Psoas muscle (tissue), 8 donors: ENCODE results near the gene SLC7A8. TPM values are rescaled to one million over a fixed set of nuclear protein-coding genes. Genes with fewer than 3 reads are reported as not detected.
"Not testable (repeated sequence)": the region's sequence is repeated elsewhere in the genome, so short reads cannot be mapped to it uniquely, and the experiment has no call there.

ENCODE experiments used
- ATAC-seq, 4 donors: fragments of 200-7000 bp; cut with Tn5 transposase; one replicate each; pipeline ENCODE4 v1.9.1; 2020; ENCODE audit warnings: moderate library complexity in 3 of 4, mild to moderate bottlenecking in 2 of 4
- DNase-seq, 2 donors: peaks; one replicate each; pipeline ENCODE4 v3.0.0-alpha.2; 2020
- H3K27ac ChIP-seq: fragments of 200-600 bp; one replicate; pipeline ENCODE4 v1.8.0; 2022
- H3K27me3 ChIP-seq, 3 donors: fragments of 200-600 bp in 1 of 3; one replicate each; pipeline versions ENCODE4 v1.6.1 to v1.8.0; 2013 to 2022; ENCODE audit warnings: low read length in 2 of 3, mild to moderate bottlenecking in 2 of 3, moderate library complexity in 1 of 3; ENCODE audit not compliant: insufficient read depth in 3 of 3
- H3K36me3 ChIP-seq, 2 donors: fragments of 200-600 bp in 1 of 2; one replicate each; pipeline versions ENCODE4 v1.6.1 to v1.8.0; 2013 to 2022; ENCODE audit warnings: low read depth in 1 of 2, mild to moderate bottlenecking in 1 of 2, moderate library complexity in 1 of 2; ENCODE audit not compliant: insufficient read depth in 1 of 2
- H3K4me1 ChIP-seq: fragments of 200-600 bp; one replicate; pipeline ENCODE4 v1.8.0; 2022
- H3K4me3 ChIP-seq: fragments of 200-600 bp; one replicate; pipeline ENCODE4 v1.8.0; 2022; ENCODE audit warnings: mild to moderate bottlenecking
- H3K9me3 ChIP-seq: fragments of 200-600 bp; one replicate; pipeline ENCODE4 v1.8.0; 2022
- WGBS, 3 donors: extraction: QIAGEN DNeasy Blood & Tissue Kit; methylation state at CpG; one replicate each; pipeline versions ENCODE4 v1.1.6 to v1.1.7; 2013; 5-methylcytosine and 5-hydroxymethylcytosine counted together
- intact Hi-C, 2 donors: fragments of 100-400 bp; cut with DNase I; formaldehyde crosslinking; loops; one replicate each; pipeline versions ENCODE4 v1.11.0 to v1.14.2; 2022
- long read RNA-seq, 2 donors: library from polyadenylated mRNA; unstranded; transcript quantifications; one replicate each; pipeline ENCODE4 v2.0.0, GENCODE V29; 2021
- polyA plus RNA-seq, 3 donors: library from polyadenylated mRNA; stranded (reverse); fragments of 200-250 nt; gene quantifications; one replicate each; pipeline ENCODE4 v1.2.3, GENCODE V29; 2013
- total RNA-seq, 4 donors: library from RNA; stranded (reverse); fragmentation: NEBNext Ultra II Directional in 2 of 4; extraction: Animal tissue kit (Norgen Biotek cat#: 25700) in 2 of 4; gene quantifications; one replicate each; pipeline versions ENCODE4 v1.2.1 to v1.2.4, GENCODE V29; 2021 to 2023
- TF ChIP-seq, protein P1 (sequence below): fragments of 200-600 bp; IDR thresholded peaks from one replicate; pipeline ENCODE4 v1.8.0; 2022; ENCODE audit warnings: antibody characterized with exemption
- donor health status: healthy with polysubstance abuse.
- donor health status: DM: no; HTN: no; CAD: no; lungs with moderate emphysema.
- donor health status: Bipolar disorder and iron deficiency.
- donor health status: healthy.
- donor health status: DM: yes; HTN: yes; CAD: no.
- donor health status: DM: no; HTN: no; CAD: no.
- donor health status: DM: no; HTN: no; CAD: no.
- donor health status: DM: yes; HTN: yes; CAD: no.

SLC7A8 gene
- total RNA-seq (10 to 100 TPM in 3 of 4 donors, 1 to 10 TPM in 1; 7.5 to 43.0 (median 24.1) TPM), polyA plus RNA-seq (10 to 100 TPM; 10.4 to 72.6 (median 44.2) TPM)
- long read RNA-seq, donor 1, partial matches to known transcripts: 0 of 1 reads
- long read RNA-seq, donor 1, other reads (novel, unspliced or antisense): 1 of 1 reads
- long read RNA-seq, donor 2, partial matches to known transcripts: 1 of 3 reads
- long read RNA-seq, donor 2, other reads (novel, unspliced or antisense): 2 of 3 reads

DNA sequence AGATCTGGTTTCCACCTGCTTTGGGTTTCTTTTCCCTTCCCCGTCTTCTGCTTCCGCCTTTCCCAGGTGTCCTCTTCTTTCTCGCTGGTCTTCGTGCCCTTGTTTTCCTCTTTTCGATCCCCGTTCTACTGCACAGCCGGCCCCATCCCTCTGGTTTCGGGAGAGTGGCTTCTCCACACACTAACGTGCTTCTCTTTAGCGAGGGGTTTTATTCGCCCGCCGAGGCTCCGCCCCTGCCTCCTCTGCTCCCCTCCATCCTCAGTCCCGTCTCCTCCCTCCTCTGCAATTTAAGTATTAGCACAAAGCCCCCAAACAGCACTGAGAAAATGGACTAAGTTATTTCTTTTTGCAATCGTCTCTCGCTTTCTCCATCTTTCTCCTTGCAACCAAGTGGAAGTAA is at the start of gene SLC7A8:
TSS of gene SLC7A8 (minus strand) at position 182 of the 400 bp plus-strand sequence. CDS start 746 bp downstream, outside the sequence.
- Histone ChIP-seq H3K4me3 (peak within 1 kb of the TSS; percentile 73), H3K4me1 (peaks cover 19% of the 10 kb centered on the region), H3K27me3 (no peaks in the 10 kb centered on the region), H3K27ac (peak within 1 kb of the TSS; percentile 57), H3K36me3 (no peaks in the 10 kb centered on the region), H3K9me3 (no peaks in the 10 kb centered on the region)
- intact Hi-C loops: loop anchor here in 1 of 2 donors (2.0 kb wide), 1 partner anchor 29 kb away; no protein-coding TSS in a partner anchor
- ATAC-seq: peak; percentile 52 to 69 (median 64)
- WGBS, 3 donors: 1 to 2% (median 1%) methylated on average over 17 of the region's 17 CpGs
- TF ChIP-seq, protein P1, sequence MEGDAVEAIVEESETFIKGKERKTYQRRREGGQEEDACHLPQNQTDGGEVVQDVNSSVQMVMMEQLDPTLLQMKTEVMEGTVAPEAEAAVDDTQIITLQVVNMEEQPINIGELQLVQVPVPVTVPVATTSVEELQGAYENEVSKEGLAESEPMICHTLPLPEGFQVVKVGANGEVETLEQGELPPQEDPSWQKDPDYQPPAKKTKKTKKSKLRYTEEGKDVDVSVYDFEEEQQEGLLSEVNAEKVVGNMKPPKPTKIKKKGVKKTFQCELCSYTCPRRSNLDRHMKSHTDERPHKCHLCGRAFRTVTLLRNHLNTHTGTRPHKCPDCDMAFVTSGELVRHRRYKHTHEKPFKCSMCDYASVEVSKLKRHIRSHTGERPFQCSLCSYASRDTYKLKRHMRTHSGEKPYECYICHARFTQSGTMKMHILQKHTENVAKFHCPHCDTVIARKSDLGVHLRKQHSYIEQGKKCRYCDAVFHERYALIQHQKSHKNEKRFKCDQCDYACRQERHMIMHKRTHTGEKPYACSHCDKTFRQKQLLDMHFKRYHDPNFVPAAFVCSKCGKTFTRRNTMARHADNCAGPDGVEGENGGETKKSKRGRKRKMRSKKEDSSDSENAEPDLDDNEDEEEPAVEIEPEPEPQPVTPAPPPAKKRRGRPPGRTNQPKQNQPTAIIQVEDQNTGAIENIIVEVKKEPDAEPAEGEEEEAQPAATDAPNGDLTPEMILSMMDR: no peak
- peak; percentile 30 to 71 for DNase-seq

DNA sequence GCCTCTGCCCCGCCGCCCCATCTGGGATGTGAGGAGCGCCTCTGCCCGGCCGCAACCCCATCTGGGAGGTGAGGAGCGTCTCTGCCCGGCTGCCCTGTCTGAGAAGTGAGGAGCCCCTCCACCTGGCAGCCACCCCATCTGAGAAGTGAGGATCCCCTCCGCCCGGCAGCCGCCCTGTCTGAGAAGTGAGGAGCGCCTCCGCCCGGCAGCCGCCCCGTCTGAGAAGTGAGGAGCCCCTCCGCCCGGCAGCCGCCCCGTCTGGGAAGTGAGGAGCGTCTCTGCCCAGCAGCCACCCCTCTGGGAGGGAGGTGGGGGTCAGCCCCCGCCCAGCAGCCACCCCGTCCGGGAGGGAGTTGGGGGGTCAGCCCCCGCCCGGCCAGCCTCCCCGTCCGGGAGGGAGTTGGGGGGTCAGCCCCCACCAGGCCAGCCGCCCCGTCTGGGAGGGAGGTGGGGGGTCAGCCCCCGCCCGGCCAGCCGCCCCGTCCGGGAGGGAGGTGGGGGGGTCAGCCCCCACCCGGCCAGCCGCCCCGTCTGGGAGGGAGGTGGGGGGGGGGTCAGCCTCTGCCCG is 48.9 kb upstream of the SLC7A8 start:
- DNase-seq, ATAC-seq, H3K4me1 ChIP-seq, H3K27ac ChIP-seq, intact Hi-C loops, H3K36me3 ChIP-seq, H3K9me3 ChIP-seq, H3K4me3 ChIP-seq: not testable (repeated sequence)
- H3K27me3 ChIP-seq: peaks cover 0 to 10% (median 0%) of the 10 kb centered on the region in 3 donors
- WGBS, 3 donors: 92 to 96% (median 92%) methylated on average over 10 to 37 of the region's 38 CpGs

DNA sequence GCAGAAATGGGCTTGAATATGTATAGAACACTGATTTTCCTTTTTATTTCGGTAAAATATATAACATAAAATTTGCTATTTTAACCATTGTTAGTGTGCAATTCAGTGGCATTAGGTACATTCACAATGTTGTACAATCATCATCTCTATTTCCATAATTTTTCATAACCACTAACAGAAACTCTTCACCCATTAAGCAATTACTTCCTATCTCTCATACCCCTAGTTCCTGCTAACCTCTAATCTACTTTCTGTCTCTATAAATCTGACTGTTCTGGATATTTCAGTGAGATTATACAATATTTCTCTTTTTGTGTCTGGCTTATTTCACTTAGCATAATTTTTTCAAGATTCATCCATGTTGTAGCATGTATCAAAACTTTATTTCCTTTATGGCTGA is 45.4 kb upstream of the SLC7A8 start:
- intact Hi-C loops: no loop called here
- no peaks in the 10 kb centered on the region for H3K9me3 ChIP-seq
- no peaks in the 10 kb centered on the region for H3K27me3 ChIP-seq
- ATAC-seq: no peak
- no peak for DNase-seq
- H3K36me3 ChIP-seq: no peaks in the 10 kb centered on the region
- H3K27ac ChIP-seq: no peak overlapping the region
- TF ChIP-seq, protein P1: no peak
- no peak overlapping the region for H3K4me3 ChIP-seq
- 85 to 95% (median 85%) methylated on average over 1 of the region's 1 CpG for WGBS, 3 donors
- no peaks in the 10 kb centered on the region for H3K4me1 ChIP-seq

DNA sequence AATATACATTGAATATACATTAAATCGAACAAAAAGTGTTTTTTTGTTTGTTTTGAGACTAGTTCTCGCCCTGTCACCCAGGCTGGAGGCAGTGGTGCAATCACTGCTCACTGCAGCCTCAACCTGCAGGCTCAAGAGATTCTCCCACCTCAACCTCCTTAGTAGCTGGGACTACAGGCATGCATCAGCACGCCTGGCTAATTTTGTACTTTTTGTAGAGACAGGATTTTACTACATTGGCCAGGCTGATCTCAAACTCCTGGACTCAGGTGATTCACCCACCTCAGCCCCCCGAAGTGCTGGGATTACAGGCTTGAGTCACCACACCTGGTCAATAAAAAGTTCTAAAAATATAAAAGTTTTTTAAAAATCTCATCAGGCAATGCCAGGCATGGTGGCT is 44.1 kb upstream of the SLC7A8 start:
- Histone ChIP-seq H3K36me3 (no peaks in the 10 kb centered on the region), H3K4me1 (no peaks in the 10 kb centered on the region), H3K27ac (no peak overlapping the region), H3K4me3 (no peak overlapping the region), H3K27me3 (no peaks in the 10 kb centered on the region), H3K9me3 (no peaks in the 10 kb centered on the region)
- intact Hi-C loops: no loop called here
- WGBS, 3 donors: 59 to 73% (median 62%) methylated on average over 4 of the region's 4 CpGs
- TF ChIP-seq, protein P1: no peak
- ATAC-seq: no peak
- no peak for DNase-seq

DNA sequence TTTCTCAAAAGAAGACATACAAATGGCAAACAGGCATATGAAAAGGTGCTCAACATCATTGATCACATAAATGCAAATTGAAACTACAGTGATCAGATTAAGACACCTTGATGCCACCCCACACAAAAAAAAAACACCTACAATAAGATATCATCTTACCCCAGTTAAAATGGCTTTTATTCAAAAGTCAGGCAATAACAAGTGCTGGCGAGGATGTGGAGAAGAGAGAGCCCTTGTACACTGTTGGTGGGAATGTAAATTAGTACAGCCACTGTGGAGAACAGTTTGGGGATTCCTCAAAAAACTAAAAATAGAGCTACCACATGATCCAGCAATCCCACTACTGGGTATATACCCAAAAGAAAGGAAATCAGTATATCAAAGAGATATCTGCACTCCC is 41.5 kb upstream of the SLC7A8 start:
- intact Hi-C loops, H3K36me3 ChIP-seq, DNase-seq, H3K27me3 ChIP-seq, H3K27ac ChIP-seq, H3K4me3 ChIP-seq, H3K9me3 ChIP-seq, H3K4me1 ChIP-seq, ATAC-seq: not testable (repeated sequence)
- 80 to 91% (median 90%) methylated on average over 1 of the region's 1 CpG for WGBS, 3 donors
